Measurements from ENCODE around the gene ZNF785. TPM values are rescaled to one million over a fixed set of nuclear protein-coding genes. Genes with fewer than 3 reads are reported as not detected.

The ZNF785 gene
- total RNA-seq, 4 donors from 2014 or later: 12.0 to 17.1 (median 14.9) TPM

- WGBS, 2 donors: 68 to 73% methylated on average over 7 of the region's 7 CpGs
- TF ChIP-seq EP300 (IDR thresholded peaks at IDR 0.05) (no peak), CTCF (IDR thresholded peaks at IDR 0.05) (no peak), POLR2A (IDR thresholded peaks at IDR 0.05) (no peak)
Observed at GRCh38 chr16:30565526-30565925, 20.0 kb downstream of the ZNF785 start.

GRCh38 chr16:30562021-30562420 is 23.5 kb downstream of the ZNF785 start:
- Histone ChIP-seq H3K27ac (peak overlapping the region in 1 of 4 donors; percentile 70), H3K9me3 (no peaks in the 10 kb centered on the region), H3K4me3 (peak overlapping the region in 2 of 4 donors; percentile 48 to 56), H3K4me1 (peaks cover 0 to 18% (median 7%) of the 10 kb centered on the region in 4 donors), H3K36me3 (no peaks in the 10 kb centered on the region), H3K27me3 (no peaks in the 10 kb centered on the region)
- DNase-seq (ENCODE audit: low spot score in 2 of 2): no peak
- WGBS, 2 donors: 91 to 92% methylated on average over 14 of the region's 14 CpGs
- TF ChIP-seq CTCF (IDR thresholded peaks at IDR 0.05) (no peak), EP300 (IDR thresholded peaks at IDR 0.05) (no peak), POLR2A (IDR thresholded peaks at IDR 0.05) (no peak)

More at GRCh38 chr16:30565526-30565925, 20.0 kb downstream of the ZNF785 start:
- no peaks in the 10 kb centered on the region for H3K9me3 ChIP-seq
- peaks cover 0 to 15% (median 10%) of the 10 kb centered on the region in 4 donors for H3K4me1 ChIP-seq
- H3K27me3 ChIP-seq: no peaks in the 10 kb centered on the region
- H3K27ac ChIP-seq: no peak overlapping the region
- no peak overlapping the region for H3K4me3 ChIP-seq
- peaks cover 0 to 3% (median 0%) of the 10 kb centered on the region in 3 donors for H3K36me3 ChIP-seq
- no peak for DNase-seq (ENCODE audit: low spot score in 2 of 2)

GRCh38 chr16:30561089-30561816 is 24.2 kb downstream of the ZNF785 start:
- DNase-seq (ENCODE audit: low spot score in 2 of 2): no peak
- Histone ChIP-seq H3K9me3 (no peaks in the 10 kb centered on the region), H3K27me3 (no peaks in the 10 kb centered on the region), H3K27ac (peak overlapping the region in 3 of 4 donors; percentile 11 to 70 (median 69)), H3K4me3 (peak overlapping the region; percentile 17 to 56 (median 48)), H3K4me1 (peaks cover 0 to 26% (median 9%) of the 10 kb centered on the region in 4 donors), H3K36me3 (peaks cover 0 to 3% (median 0%) of the 10 kb centered on the region in 3 donors)
- TF ChIP-seq EP300 (IDR thresholded peaks at IDR 0.05) (no peak), CTCF (IDR thresholded peaks at IDR 0.05) (no peak), POLR2A (IDR thresholded peaks at IDR 0.05) (no peak)
- 22 to 30% methylated on average over 42 to 45 of the region's 46 CpGs for WGBS, 2 donors

- TF ChIP-seq POLR2A (IDR thresholded peaks at IDR 0.05) (no peak), CTCF (IDR thresholded peaks at IDR 0.05) (no peak), EP300 (IDR thresholded peaks at IDR 0.05) (no peak)
Observed at GRCh38 chr16:30559690-30560089, 25.8 kb downstream of the ZNF785 start.

GRCh38 chr16:30558789-30559377 is 26.6 kb downstream of the ZNF785 start:
- H3K27ac ChIP-seq: peak overlapping the region; percentile 75 to 95 (median 92)
- no peaks in the 10 kb centered on the region for H3K9me3 ChIP-seq
- peaks cover 0 to 29% (median 9%) of the 10 kb centered on the region in 4 donors for H3K4me1 ChIP-seq
- no peaks in the 10 kb centered on the region for H3K27me3 ChIP-seq
- TF ChIP-seq POLR2A (IDR thresholded peaks at IDR 0.05): no peak
- TF ChIP-seq CTCF (IDR thresholded peaks at IDR 0.05): no peak
- TF ChIP-seq EP300 (IDR thresholded peaks at IDR 0.05): no peak
- peaks cover 0 to 27% (median 6%) of the 10 kb centered on the region in 3 donors for H3K36me3 ChIP-seq
- H3K4me3 ChIP-seq: peak overlapping the region; percentile 34 to 90 (median 73)
- no peak for DNase-seq (ENCODE audit: low spot score in 2 of 2)
- WGBS, 2 donors: 78 to 81% methylated on average over 21 of the region's 21 CpGs

More at GRCh38 chr16:30559690-30560089, 25.8 kb downstream of the ZNF785 start:
- Histone ChIP-seq H3K4me1 (peaks cover 0 to 28% (median 9%) of the 10 kb centered on the region in 4 donors), H3K4me3 (no peak overlapping the region), H3K27ac (no peak overlapping the region), H3K36me3 (peaks cover 0 to 19% (median 6%) of the 10 kb centered on the region in 3 donors), H3K9me3 (no peaks in the 10 kb centered on the region), H3K27me3 (no peaks in the 10 kb centered on the region)
- WGBS, 2 donors: 90 to 95% methylated on average over 6 of the region's 6 CpGs
- DNase-seq (ENCODE audit: low spot score in 2 of 2): no peak
